ENCODE measurements around the gene PRKACB. TPM values are rescaled to one million over a fixed set of nuclear protein-coding genes. Genes with fewer than 3 reads are reported as not detected.
A peak's percentile ranks its signal among the peaks of the same experiment; 100 is the strongest.
"Not testable (repeated sequence)": the region's sequence is repeated elsewhere in the genome, so short reads cannot be mapped to it uniquely, and the experiment has no call there.

The PRKACB gene
- total RNA-seq, 2 donors from 2014 or later = 72.8 to 77.6 TPM

GRCh38 chr1:84208935-84209334 lies 64.9 kb downstream of the PRKACB start:
- ATAC-seq (no peak), DNase-seq (no peak)
- Mint-ChIP-seq H3K4me1 (peaks cover 7% of the 10 kb centered on the region), H3K27ac (no peak overlapping the region), H3K27me3 (no peaks in the 10 kb centered on the region), H3K4me3 (no peak overlapping the region), H3K36me3 (ENCODE audit: low read depth) (peaks cover 10% of the 10 kb centered on the region)
- no peaks in the 10 kb centered on the region for H3K9me3 ChIP-seq (ENCODE audit: control insufficient read depth, low read length, poor library complexity, severe bottlenecking)

- DNase-seq (no peak), ATAC-seq (no peak)
- H3K36me3 Mint-ChIP-seq (ENCODE audit: low read depth) = peaks cover 8% of the 10 kb centered on the region
- H3K4me1 Mint-ChIP-seq = peaks cover 4% of the 10 kb centered on the region
- no peaks in the 10 kb centered on the region for H3K27me3 Mint-ChIP-seq
- no peaks in the 10 kb centered on the region for H3K9me3 ChIP-seq (ENCODE audit: control insufficient read depth, low read length, poor library complexity, severe bottlenecking)
- H3K4me3 Mint-ChIP-seq = no peak overlapping the region
- no peak overlapping the region for H3K27ac Mint-ChIP-seq
These were observed 70.3 kb downstream of the PRKACB start for GRCh38 chr1:84214115-84214956.

GRCh38 chr1:84217239-84217638 lies 73.2 kb downstream of the PRKACB start:
- no peak overlapping the region for H3K4me3 Mint-ChIP-seq
- no peak overlapping the region for H3K27ac Mint-ChIP-seq
- no peaks in the 10 kb centered on the region for H3K9me3 ChIP-seq (ENCODE audit: control insufficient read depth, low read length, poor library complexity, severe bottlenecking)
- H3K27me3 Mint-ChIP-seq = no peaks in the 10 kb centered on the region
- ATAC-seq (no peak), DNase-seq (no peak)
- peaks cover 14% of the 10 kb centered on the region for H3K36me3 Mint-ChIP-seq (ENCODE audit: low read depth)
- H3K4me1 Mint-ChIP-seq = peaks cover 9% of the 10 kb centered on the region

- no peak overlapping the region for H3K4me3 Mint-ChIP-seq
- peaks cover 17% of the 10 kb centered on the region for H3K36me3 Mint-ChIP-seq (ENCODE audit: low read depth)
- H3K4me1 Mint-ChIP-seq = peaks cover 15% of the 10 kb centered on the region
- H3K27me3 Mint-ChIP-seq = no peaks in the 10 kb centered on the region
- no peak for DNase-seq
- no peaks in the 10 kb centered on the region for H3K9me3 ChIP-seq (ENCODE audit: control insufficient read depth, low read length, poor library complexity, severe bottlenecking)
- H3K27ac Mint-ChIP-seq = no peak overlapping the region
- no peak for ATAC-seq
These were observed 79.8 kb downstream of the PRKACB start for GRCh38 chr1:84223751-84224432.

GRCh38 chr1:84224905-84225304 lies 80.8 kb downstream of the PRKACB start:
- Mint-ChIP-seq H3K36me3 (ENCODE audit: low read depth) (peaks cover 14% of the 10 kb centered on the region), H3K4me3 (no peak overlapping the region), H3K4me1 (peaks cover 15% of the 10 kb centered on the region), H3K27ac (no peak overlapping the region), H3K27me3 (no peaks in the 10 kb centered on the region)
- no peak for ATAC-seq
- H3K9me3 ChIP-seq (ENCODE audit: control insufficient read depth, low read length, poor library complexity, severe bottlenecking) = no peaks in the 10 kb centered on the region
- DNase-seq = no peak

GRCh38 chr1:84225646-84226045 lies 81.6 kb downstream of the PRKACB start:
- no peak for DNase-seq
- no peaks in the 10 kb centered on the region for H3K9me3 ChIP-seq (ENCODE audit: control insufficient read depth, low read length, poor library complexity, severe bottlenecking)
- peaks cover 11% of the 10 kb centered on the region for H3K4me1 Mint-ChIP-seq
- peaks cover 14% of the 10 kb centered on the region for H3K36me3 Mint-ChIP-seq (ENCODE audit: low read depth)
- H3K27me3 Mint-ChIP-seq = no peaks in the 10 kb centered on the region
- H3K4me3 Mint-ChIP-seq = no peak overlapping the region
- peak overlapping the region; percentile 14 for H3K27ac Mint-ChIP-seq
- ATAC-seq = no peak

- not testable (repeated sequence) for H3K9me3 ChIP-seq (ENCODE audit: control insufficient read depth, low read length, poor library complexity, severe bottlenecking); DNase-seq; H3K4me1 Mint-ChIP-seq; H3K27ac Mint-ChIP-seq; H3K27me3 Mint-ChIP-seq; H3K4me3 Mint-ChIP-seq; ATAC-seq; H3K36me3 Mint-ChIP-seq (ENCODE audit: low read depth)
These were observed 88.6 kb downstream of the PRKACB start for GRCh38 chr1:84232676-84233075.

- Mint-ChIP-seq H3K36me3 (ENCODE audit: low read depth) (peaks cover 11% of the 10 kb centered on the region), H3K27ac (no peak overlapping the region), H3K27me3 (no peaks in the 10 kb centered on the region), H3K4me1 (no peaks in the 10 kb centered on the region), H3K4me3 (no peak overlapping the region)
- DNase-seq (no peak), ATAC-seq (no peak)
- H3K9me3 ChIP-seq (ENCODE audit: control insufficient read depth, low read length, poor library complexity, severe bottlenecking) = no peaks in the 10 kb centered on the region
These were observed 92.2 kb downstream of the PRKACB start for GRCh38 chr1:84236256-84236655.

- no peak overlapping the region for H3K27ac Mint-ChIP-seq
- DNase-seq (no peak), ATAC-seq (no peak)
- H3K4me3 Mint-ChIP-seq = no peak overlapping the region
- no peaks in the 10 kb centered on the region for H3K9me3 ChIP-seq (ENCODE audit: control insufficient read depth, low read length, poor library complexity, severe bottlenecking)
- peaks cover 5% of the 10 kb centered on the region for H3K36me3 Mint-ChIP-seq (ENCODE audit: low read depth)
- no peaks in the 10 kb centered on the region for H3K27me3 Mint-ChIP-seq
- H3K4me1 Mint-ChIP-seq = no peaks in the 10 kb centered on the region
These were observed 98.6 kb downstream of the PRKACB start for GRCh38 chr1:84242641-84243040.

GRCh38 chr1:84245563-84245962 lies 101.5 kb downstream of the PRKACB start:
- H3K4me1 Mint-ChIP-seq = no peaks in the 10 kb centered on the region
- no peaks in the 10 kb centered on the region for H3K36me3 Mint-ChIP-seq (ENCODE audit: low read depth)
- no peaks in the 10 kb centered on the region for H3K27me3 Mint-ChIP-seq
- H3K27ac Mint-ChIP-seq = no peak overlapping the region
- H3K4me3 Mint-ChIP-seq = no peak overlapping the region
- H3K9me3 ChIP-seq (ENCODE audit: control insufficient read depth, low read length, poor library complexity, severe bottlenecking) = no peaks in the 10 kb centered on the region
- ATAC-seq (no peak), DNase-seq (no peak)

- Mint-ChIP-seq H3K27ac (no peak overlapping the region), H3K4me1 (no peaks in the 10 kb centered on the region), H3K27me3 (no peaks in the 10 kb centered on the region), H3K4me3 (no peak overlapping the region), H3K36me3 (ENCODE audit: low read depth) (no peaks in the 10 kb centered on the region)
- DNase-seq (no peak), ATAC-seq (no peak)
- no peaks in the 10 kb centered on the region for H3K9me3 ChIP-seq (ENCODE audit: control insufficient read depth, low read length, poor library complexity, severe bottlenecking)
These were observed 102.1 kb downstream of the PRKACB start for GRCh38 chr1:84246213-84246612.

GRCh38 chr1:84247425-84248220 lies 103.6 kb downstream of the PRKACB start:
- H3K36me3 Mint-ChIP-seq (ENCODE audit: low read depth) = no peaks in the 10 kb centered on the region

GRCh38 chr1:84250668-84251067 lies 106.6 kb downstream of the PRKACB start:
- Mint-ChIP-seq H3K27me3 (no peaks in the 10 kb centered on the region), H3K4me1 (no peaks in the 10 kb centered on the region), H3K4me3 (no peak overlapping the region), H3K36me3 (ENCODE audit: low read depth) (no peaks in the 10 kb centered on the region), H3K27ac (no peak overlapping the region)
- ATAC-seq = no peak
- no peak for DNase-seq
- H3K9me3 ChIP-seq (ENCODE audit: control insufficient read depth, low read length, poor library complexity, severe bottlenecking) = no peaks in the 10 kb centered on the region

More at GRCh38 chr1:84247425-84248220, 103.6 kb downstream of the PRKACB start:
- no peaks in the 10 kb centered on the region for H3K9me3 ChIP-seq (ENCODE audit: control insufficient read depth, low read length, poor library complexity, severe bottlenecking)
- Mint-ChIP-seq H3K4me3 (peak overlapping the region; percentile 15), H3K4me1 (no peaks in the 10 kb centered on the region), H3K27ac (no peak overlapping the region), H3K27me3 (no peaks in the 10 kb centered on the region)
- ATAC-seq = peak; percentile 72
- DNase-seq = no peak
